SU-DHL-6 (cell line): Measurements from ENCODE around the gene RPL10.

Source experiments
- H2AFZ ChIP-seq: fragments of 200-600 bp; sonication (generic); 2 replicates; pipeline ENCODE4 v1.6.1; 2014; ENCODE audit warnings: low read depth, mild to moderate bottlenecking, moderate library complexity, mixed read lengths, antibody characterized with exemption, low read length; ENCODE audit not compliant: severe bottlenecking
- H3F3A ChIP-seq: fragments of 200-600 bp; shearing (Covaris generic); 2 replicates; pipeline ENCODE4 v1.6.0; 2016; ENCODE audit warnings: antibody characterized with exemption, mild to moderate bottlenecking; ENCODE audit not compliant: insufficient read depth
- H3K27ac ChIP-seq: fragments of 200-600 bp; sonication (generic); 2 replicates; pipeline ENCODE4 v1.5.1; 2016; ENCODE audit warnings: low read depth, mild to moderate bottlenecking, low read length, moderate library complexity, mixed read lengths
- H3K27me3 ChIP-seq: fragments of 200-600 bp; sonication (generic), shearing (Covaris generic); 2 replicates; pipeline ENCODE4 v1.6.0; 2014; ENCODE audit warnings: mild to moderate bottlenecking, low read length
- H3K36me3 ChIP-seq: fragments of 200-600 bp; sonication (generic); 2 replicates; pipeline ENCODE4 v1.6.1; 2014; ENCODE audit warnings: mild to moderate bottlenecking, low read length, mixed read lengths
- H3K4me2 ChIP-seq: fragments of 300-600, 200-600 bp; shearing (Covaris generic), sonication (generic); 2 replicates; pipeline ENCODE4 v1.6.0; 2014; ENCODE audit warnings: low read length, low read depth, mild to moderate bottlenecking; ENCODE audit not compliant: poor library complexity, severe bottlenecking
- H3K4me3 ChIP-seq: fragments of 200-600 bp; sonication (generic); 2 replicates; pipeline ENCODE4 v1.5.1; 2014; ENCODE audit warnings: antibody characterized with exemption, low read length, mild to moderate bottlenecking, mixed read lengths; ENCODE audit not compliant: insufficient read depth, poor library complexity, severe bottlenecking
- H3K79me2 ChIP-seq: fragments of 200-600 bp; sonication (generic); 2 replicates; pipeline ENCODE4 v1.6.1; 2014; ENCODE audit warnings: mild to moderate bottlenecking, low read length, moderate library complexity; ENCODE audit not compliant: insufficient read depth
- H3K9ac ChIP-seq: fragments of 200-600 bp; sonication (generic); 2 replicates; pipeline ENCODE4 v1.7.0; 2014; ENCODE audit warnings: mild to moderate bottlenecking, low read length
- H3K9me2 ChIP-seq: fragments of 200-600 bp; sonication (generic); replicated peaks from 2 replicates; pipeline ENCODE4 v1.6.1; 2014; ENCODE audit warnings: low read length; ENCODE audit not compliant: insufficient read depth
- H3K9me3 ChIP-seq: fragments of 200-600 bp; sonication (generic); 2 replicates; pipeline ENCODE4 v1.6.1; 2014; ENCODE audit warnings: low read length, mixed read lengths; ENCODE audit not compliant: insufficient read depth
- H4K20me1 ChIP-seq: fragments of 200-600 bp; sonication (generic); 2 replicates; pipeline ENCODE4 v1.6.1; 2014; ENCODE audit warnings: low read depth, mild to moderate bottlenecking, antibody characterized with exemption, low read length, moderate library complexity, mixed read lengths
- EZH2phosphoT487 ChIP-seq: fragments of 200-600 bp; sonication (generic), shearing (Covaris generic); conservative IDR thresholded peaks from 2 replicates; pipeline ENCODE4 v1.6.1; 2018; ENCODE audit warnings: mild to moderate bottlenecking, antibody characterized with exemption, low read length, moderate library complexity, mixed read lengths
- TF ChIP-seq, protein P1 (sequence below): fragments of 200-600 bp; sonication (generic); IDR thresholded peaks from one replicate; pipeline ENCODE4 v1.5.1; 2017; ENCODE audit warnings: antibody characterized with exemption, mild to moderate bottlenecking, low read length, moderate library complexity; ENCODE audit not compliant: insufficient read depth, poor library complexity, severe bottlenecking

Gene RPL10

DNA sequence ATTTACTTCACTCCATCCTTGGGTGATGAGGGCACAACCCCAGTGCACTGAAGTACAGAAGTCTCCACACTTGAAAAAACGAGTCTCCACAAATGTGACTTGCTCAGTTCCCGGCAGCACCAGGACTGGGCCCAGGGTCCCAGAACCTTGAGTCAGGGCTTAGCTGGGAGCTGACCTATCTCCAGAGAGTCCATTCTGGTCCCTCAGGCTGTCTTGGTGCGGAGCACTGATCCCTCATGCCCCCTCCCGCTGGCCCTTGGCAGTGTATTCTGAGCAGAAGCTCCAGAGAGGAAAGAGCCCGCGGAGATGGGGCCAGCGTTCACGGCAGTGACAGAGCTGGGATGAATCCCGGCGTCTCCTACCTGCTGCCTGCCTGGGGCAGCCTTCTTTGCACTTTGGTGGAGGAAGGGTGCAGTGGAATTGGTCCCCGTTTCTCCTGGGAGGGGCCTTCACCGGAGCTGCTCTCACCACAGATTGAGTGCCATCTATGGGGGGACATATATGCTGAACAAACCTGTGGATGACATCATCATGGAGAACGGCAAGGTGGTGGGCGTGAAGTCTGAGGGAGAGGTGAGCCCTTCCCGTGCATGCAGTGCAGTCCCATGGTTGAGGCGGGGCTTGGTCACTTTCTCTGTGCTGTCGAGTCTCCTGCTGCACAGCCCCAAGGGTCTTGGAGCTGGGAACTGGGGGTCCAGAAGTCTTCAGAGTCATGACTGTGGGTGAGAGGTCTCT, 42.6 kb downstream of the RPL10 start:
- Histone ChIP-seq H3K79me2 (peaks cover 15% of the 10 kb centered on the region), H3F3A (peaks cover 10% of the 10 kb centered on the region; the same call in 1 of the 2 replicates), H4K20me1 (no peaks in the 10 kb centered on the region), H3K9ac (no peak overlapping the region), H3K4me3 (no peak overlapping the region), H3K4me2 (no peak overlapping the region), H3K9me3 (no peaks in the 10 kb centered on the region), H3K27me3 (no peaks in the 10 kb centered on the region), H3K36me3 (no peaks in the 10 kb centered on the region), H3K27ac (no peak overlapping the region), H2AFZ (no peak overlapping the region), H3K9me2 (no peaks in the 10 kb centered on the region)
- TF ChIP-seq, protein P1, sequence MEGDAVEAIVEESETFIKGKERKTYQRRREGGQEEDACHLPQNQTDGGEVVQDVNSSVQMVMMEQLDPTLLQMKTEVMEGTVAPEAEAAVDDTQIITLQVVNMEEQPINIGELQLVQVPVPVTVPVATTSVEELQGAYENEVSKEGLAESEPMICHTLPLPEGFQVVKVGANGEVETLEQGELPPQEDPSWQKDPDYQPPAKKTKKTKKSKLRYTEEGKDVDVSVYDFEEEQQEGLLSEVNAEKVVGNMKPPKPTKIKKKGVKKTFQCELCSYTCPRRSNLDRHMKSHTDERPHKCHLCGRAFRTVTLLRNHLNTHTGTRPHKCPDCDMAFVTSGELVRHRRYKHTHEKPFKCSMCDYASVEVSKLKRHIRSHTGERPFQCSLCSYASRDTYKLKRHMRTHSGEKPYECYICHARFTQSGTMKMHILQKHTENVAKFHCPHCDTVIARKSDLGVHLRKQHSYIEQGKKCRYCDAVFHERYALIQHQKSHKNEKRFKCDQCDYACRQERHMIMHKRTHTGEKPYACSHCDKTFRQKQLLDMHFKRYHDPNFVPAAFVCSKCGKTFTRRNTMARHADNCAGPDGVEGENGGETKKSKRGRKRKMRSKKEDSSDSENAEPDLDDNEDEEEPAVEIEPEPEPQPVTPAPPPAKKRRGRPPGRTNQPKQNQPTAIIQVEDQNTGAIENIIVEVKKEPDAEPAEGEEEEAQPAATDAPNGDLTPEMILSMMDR, result no peak

DNA sequence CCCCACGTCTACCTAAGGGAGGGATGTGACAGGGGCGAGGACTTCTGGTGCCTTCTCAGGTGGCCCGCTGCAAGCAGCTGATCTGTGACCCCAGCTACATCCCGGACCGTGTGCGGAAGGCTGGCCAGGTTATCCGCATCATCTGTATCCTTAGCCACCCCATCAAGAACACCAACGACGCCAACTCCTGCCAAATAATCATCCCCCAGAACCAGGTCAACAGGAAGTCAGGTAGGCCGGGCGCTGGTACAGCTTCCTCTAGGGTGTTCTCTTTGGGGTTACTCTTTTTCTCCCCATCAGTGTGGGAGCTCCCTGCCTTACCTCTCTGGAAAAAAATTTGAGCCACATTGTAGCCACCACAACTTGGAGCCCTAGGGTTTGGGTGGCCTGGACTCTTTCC, 43.4 kb downstream of the RPL10 start:
- Histone ChIP-seq H3K36me3 (no peaks in the 10 kb centered on the region), H2AFZ (no peak overlapping the region), H3K27me3 (no peaks in the 10 kb centered on the region), H3K9me3 (no peaks in the 10 kb centered on the region), H3F3A (0 out of 2 replicates have a peak, but pooled peaks cover 5% of the 10 kb centered on the region), H4K20me1 (no peaks in the 10 kb centered on the region), H3K4me3 (no peak overlapping the region), H3K9me2 (no peaks in the 10 kb centered on the region), H3K4me2 (no peak overlapping the region), H3K9ac (no peak overlapping the region), H3K79me2 (peaks cover 15% of the 10 kb centered on the region), H3K27ac (no peak overlapping the region)
- TF ChIP-seq EZH2phosphoT487, result no peak
- TF ChIP-seq, protein P1, result no peak

DNA sequence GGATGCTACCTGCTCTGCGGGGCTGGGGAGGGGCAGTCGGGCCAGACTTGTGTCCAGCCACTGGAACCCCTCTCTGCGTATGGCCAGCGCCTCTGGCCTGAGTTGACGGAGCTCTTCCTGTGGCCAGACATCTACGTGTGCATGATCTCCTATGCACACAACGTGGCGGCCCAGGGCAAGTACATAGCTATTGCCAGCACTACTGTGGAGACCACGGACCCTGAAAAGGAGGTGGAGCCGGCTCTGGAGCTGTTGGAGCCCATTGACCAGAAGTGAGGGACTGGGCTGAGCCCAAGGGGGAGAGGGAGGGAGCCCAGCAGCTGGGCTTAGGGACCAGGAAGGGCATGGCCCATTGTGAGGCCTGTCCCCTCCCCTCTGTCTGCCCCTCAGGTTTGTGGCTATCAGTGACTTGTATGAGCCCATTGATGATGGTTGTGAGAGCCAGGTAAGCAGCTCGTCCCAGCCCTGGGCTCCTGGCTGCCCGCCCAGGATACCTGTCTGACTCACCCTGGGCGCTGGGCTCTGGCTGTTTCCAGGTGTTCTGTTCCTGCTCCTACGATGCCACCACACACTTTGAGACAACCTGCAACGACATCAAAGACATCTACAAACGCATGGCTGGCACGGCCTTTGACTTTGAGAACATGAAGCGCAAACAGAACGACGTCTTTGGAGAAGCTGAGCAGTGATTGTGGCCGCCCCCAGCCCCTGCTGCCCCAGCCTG, 44.0 kb downstream of the RPL10 start:
- Histone ChIP-seq H3K36me3 (no peaks in the 10 kb centered on the region), H4K20me1 (no peaks in the 10 kb centered on the region)

More for the DNA sequence above, 44.0 kb downstream of the RPL10 start:
- Histone ChIP-seq H3K27ac (no peak overlapping the region), H3K79me2 (peaks cover 15% of the 10 kb centered on the region), H3K9me2 (no peaks in the 10 kb centered on the region), H3K4me3 (no peak overlapping the region), H3K4me2 (no peak overlapping the region), H2AFZ (no peak overlapping the region), H3K9ac (no peak overlapping the region), H3F3A (0 out of 2 replicates have a peak, but pooled peaks cover 5% of the 10 kb centered on the region), H3K27me3 (no peaks in the 10 kb centered on the region), H3K9me3 (no peaks in the 10 kb centered on the region)
- TF ChIP-seq, protein P1, result no peak
- no peak for TF ChIP-seq EZH2phosphoT487
